K562 (cell line): Measurements from ENCODE around the gene NAA80. TPM values are rescaled to one million over a fixed set of nuclear protein-coding genes. Genes with fewer than 3 reads are reported as not detected.

ENCODE experiments used
- ATAC-seq: fragments of 200-7000 bp; cut with Tn5 transposase; 3 replicates; pipeline ENCODE4 v1.9.1; 2020; ENCODE audit warnings: moderate library complexity
- BruUV-seq: library from RNA; stranded (reverse); fragments of 400-500 nt; replicated peaks from 2 replicates; lab custom pipeline; 2021; lab: Mats Ljungman, UMichigan
- CTCF ChIA-PET: fragments of 300-600 bp; formaldehyde crosslinking; extraction: SDS; loops from one replicate; lab custom pipeline; 2021; ENCODE audit warnings: low intra/inter-chr PET ratio; lab: Yijun Ruan, JAX
- POLR2A ChIA-PET: fragments of 300-600, 350-650 bp; sonication (Branson Sonifier 250); formaldehyde crosslinking; extraction: SDS; loops from one replicate; lab custom pipeline; 2021; ENCODE audit warnings: antibody characterized with exemption, inconsistent platforms; lab: Yijun Ruan, JAX
- DNase-seq, 4 experiments: peaks; one replicate each; pipeline versions ENCODE4 v3.0.0 to v3.0.0-alpha.2; 2011 to 2018; ENCODE audit warnings: low spot score in 3 of 4, mixed read lengths in 3 of 4; ENCODE audit errors: extremely low read depth in 1 of 4
- FAIRE-seq: peaks from 2 replicates; lab custom pipeline; 2011; peaks lifted over from hg19 to GRCh38; lab: Jason Lieb, UNC
- H2AFZ ChIP-seq: 2 replicates; pipeline ENCODE4 v1.6.0; 2011; ENCODE audit warnings: low read depth, low read length, control low read depth, inconsistent platforms
- H3K27ac ChIP-seq: fragments of 200-600 bp; 3 replicates; pipeline ENCODE4 v1.8.0; 2011; ENCODE audit warnings: low read depth, mild to moderate bottlenecking, control low read depth, inconsistent platforms, low read length, moderate library complexity, mixed read lengths; ENCODE audit errors: extremely low read depth
- H3K27me3 ChIP-seq, 2 experiments: fragments of 300-600 bp in 1 of 2; 2 replicates in 1 of 2; 3 replicates in 1 of 2; pipeline versions ENCODE4 v1.6.0 to v1.8.0; 2011; ENCODE audit warnings: inconsistent platforms in 2 of 2, low read length in 2 of 2, mild to moderate bottlenecking in 1 of 2, mixed read lengths in 1 of 2, moderate library complexity in 1 of 2; ENCODE audit not compliant: control insufficient read depth in 2 of 2, insufficient read depth in 2 of 2
- H3K36me3 ChIP-seq: fragments of 300-600 bp; 3 replicates; pipeline ENCODE4 v1.8.0; 2011; ENCODE audit warnings: mild to moderate bottlenecking, low read length, inconsistent platforms; ENCODE audit not compliant: control insufficient read depth, insufficient read depth
- H3K4me1 ChIP-seq, 2 experiments: fragments of 200-600 bp in 1 of 2; replicated peaks in 1 of 2; 2 replicates in 1 of 2; 3 replicates in 1 of 2; pipeline versions ENCODE4 v1.5.1 to v1.8.0; 2011; ENCODE audit warnings: inconsistent platforms in 2 of 2, low read length in 2 of 2, mild to moderate bottlenecking in 1 of 2, mixed read lengths in 1 of 2, moderate library complexity in 1 of 2; ENCODE audit not compliant: control insufficient read depth in 2 of 2, insufficient read depth in 2 of 2
- H3K4me2 ChIP-seq: 2 replicates; pipeline ENCODE4 v1.6.1; 2011; ENCODE audit warnings: low read length, control low read depth, inconsistent platforms, mixed read lengths; ENCODE audit not compliant: insufficient read depth
- H3K4me3 ChIP-seq: fragments of 200-600 bp; sonication (generic), shearing (Covaris generic); 2 replicates; pipeline ENCODE4 v1.5.1; 2016; ENCODE audit warnings: control low read depth, inconsistent platforms
- H3K79me2 ChIP-seq: fragments of 200-600 bp; 3 replicates; pipeline ENCODE4 v1.8.0; 2011; ENCODE audit warnings: low read length, inconsistent platforms; ENCODE audit not compliant: control insufficient read depth, insufficient read depth
- H3K9ac ChIP-seq, 2 experiments: 2 replicates each; pipeline versions ENCODE4 v1.6.0 to v1.6.1; 2011; ENCODE audit warnings: low read depth in 2 of 2, low read length in 2 of 2, control low read depth in 1 of 2, inconsistent platforms in 1 of 2, mild to moderate bottlenecking in 1 of 2, mixed read lengths in 1 of 2; ENCODE audit not compliant: insufficient read depth in 1 of 2
- H3K9me1 ChIP-seq: one replicate; pipeline ENCODE4 v1.6.0; 2011; ENCODE audit warnings: inconsistent platforms, mild to moderate bottlenecking, low read length, moderate library complexity; ENCODE audit not compliant: control insufficient read depth, insufficient read depth
- H3K9me3 ChIP-seq: replicated peaks from 2 replicates; pipeline ENCODE4 v1.5.1; 2011; ENCODE audit warnings: low read depth, low read length, inconsistent platforms; ENCODE audit not compliant: control insufficient read depth, insufficient read depth
- H4K20me1 ChIP-seq: replicated peaks from 2 replicates; pipeline ENCODE4 v1.6.1; 2011; ENCODE audit warnings: low read length, inconsistent platforms, mixed read lengths; ENCODE audit not compliant: control insufficient read depth, insufficient read depth
- NFIC ChIP-seq: fragments of 450-650 bp; IDR thresholded peaks from 2 replicates; pipeline ENCODE4 v1.6.1; 2017; ENCODE audit warnings: mild to moderate bottlenecking, inconsistent platforms
- TBP ChIP-seq: optimal IDR thresholded peaks from 2 replicates; pipeline ENCODE3; 2011; ENCODE audit warnings: low read depth, low read length, improper control_type of control experiment
- YY1 ChIP-seq, 3 experiments: IDR thresholded peaks; 2 replicates each; pipeline ENCODE4 v1.6.1; 2011; ENCODE audit warnings: low read length in 2 of 3, mild to moderate bottlenecking in 2 of 3, moderate library complexity in 2 of 3, borderline replicate concordance in 1 of 3, control low read depth in 1 of 3, low read depth in 1 of 3; ENCODE audit not compliant: insufficient read depth in 3 of 3, insufficient replicate concordance in 2 of 3, control insufficient read depth in 1 of 3, insufficient read length in 1 of 3; ENCODE audit errors: extremely low read depth in 1 of 3
- WGBS: fragments of 100-300 bp; shearing (Covaris generic); methylation state at CpG from one replicate; pipeline ENCODE4 v1.1.6; 2016; ENCODE audit warnings: low coverage, mixed read lengths; ENCODE audit not compliant: insufficient coverage; ENCODE audit errors: missing lambda C conversion rate; 5-methylcytosine and 5-hydroxymethylcytosine counted together
- in situ Hi-C: fragments of 300-500 bp; cut with MboI; formaldehyde crosslinking; loops from 4 replicates; pipeline ENCODE4 v1.15.0; 2018; ENCODE audit warnings: inconsistent platforms, mixed read lengths
- intact Hi-C: fragments of 100-400 bp; cut with micrococcal nuclease; formaldehyde crosslinking; loops from 2 replicates; pipeline ENCODE4 v1.14.2; 2022
- polyA plus RNA-seq, 8 experiments: library from polyadenylated mRNA; depleted of rRNA in 4 of 8; stranded (reverse) in 5 of 8; unstranded in 3 of 8; fragments of >200 nt; fragmentation: Nextera tagmentation in 2 of 8; fragmentation: Illumina TruSeq in 1 of 8; extraction: Ambion mirVana in 2 of 8; extraction: Trizol in 1 of 8; gene quantifications; 2 replicates each; pipeline versions ENCODE4 v1.2.1 to v1.2.3, GENCODE V29; 2011 to 2014; ENCODE audit warnings: inconsistent platforms in 1 of 8, missing spikeins in 1 of 8
- total RNA-seq, 7 experiments: library from RNA; depleted of rRNA in 6 of 7; stranded (reverse); fragments of >200 nt in 6 of 7; fragmentation: Illumina TruSeq in 2 of 7; extraction: Trizol in 2 of 7; gene quantifications; 2 replicates each; pipeline versions ENCODE4 v1.2.1 to v1.2.3, GENCODE V29; 2011 to 2021; ENCODE audit warnings: low replicate concordance in 1 of 7

The NAA80 gene
- total and polyA plus RNA-seq, 9 of the 15 experiments (the other 6 are each of a cell fraction or from before 2014, with no cell fraction given): 0.82 to 24.0 (median 8.6) TPM

GRCh38 chr3:50317300-50317699 lies 18.1 kb upstream of the NAA80 start:
- no peaks in the 10 kb centered on the region for H3K9me3 ChIP-seq
- peak overlapping the region in 1 of 2 experiments; percentile 86; a peak in 2 of 4 replicates for H3K9ac ChIP-seq
- CTCF ChIA-PET: no interaction called here
- FAIRE-seq (no peak), DNase-seq (no peak), ATAC-seq (no peak)
- no peaks in the 10 kb centered on the region for H4K20me1 ChIP-seq
- no peaks in the 10 kb centered on the region for H3K27me3 ChIP-seq
- POLR2A ChIA-PET: interaction anchor here (0.7 to 1.1 kb wide), 5 partner anchors 11 to 543 kb away, joined by 3 to 5 read pairs (median 3); partner anchors contain the start of genes HYAL3, NAA80 and TUSC2
- TF ChIP-seq TBP (peak; percentile 5), NFIC (peak; percentile 62), YY1 (IDR thresholded peaks at IDR 0.05; ENCODE audit: borderline replicate concordance in 1 of 3, control insufficient read depth in 1 of 3, extremely low read depth in 1 of 3, insufficient read depth in 3 of 3, insufficient read length in 1 of 3, insufficient replicate concordance in 2 of 3, low read depth in 1 of 3, low read length in 2 of 3) (no peak)
- intact Hi-C loops: no loop called here
- H3K79me2 ChIP-seq: peaks cover 22% of the 10 kb centered on the region
- H2AFZ ChIP-seq: no peak overlapping the region
- BruUV-seq: no TSS peak
- H3K27ac ChIP-seq: peak overlapping the region; percentile 47; the same call in 2 of the 3 replicates
- WGBS: 30% methylated on average over 4 of the region's 6 CpGs
- in situ Hi-C loops: no loop called here
- peaks cover 20% of the 10 kb centered on the region; the same call in 2 of the 3 replicates for H3K36me3 ChIP-seq
- no peak overlapping the region for H3K4me3 ChIP-seq
- H3K9me1 ChIP-seq: no peaks in the 10 kb centered on the region
- peaks cover 27 to 59% of the 10 kb centered on the region in 2 experiments for H3K4me1 ChIP-seq
- peak overlapping the region; percentile 65 for H3K4me2 ChIP-seq
